Activated CD4-positive, alpha-beta T cell treated with anti-CD3 and anti-CD28 coated beads for 24 hours (primary cell): ENCODE data around the gene RNF14.

Experiments used
- DNase-seq, 2 donors: peaks; one replicate each; pipeline ENCODE4 v3.0.0-alpha.2; 2020; ENCODE audit warnings: low read depth in 2 of 2

Gene RNF14

DNA sequence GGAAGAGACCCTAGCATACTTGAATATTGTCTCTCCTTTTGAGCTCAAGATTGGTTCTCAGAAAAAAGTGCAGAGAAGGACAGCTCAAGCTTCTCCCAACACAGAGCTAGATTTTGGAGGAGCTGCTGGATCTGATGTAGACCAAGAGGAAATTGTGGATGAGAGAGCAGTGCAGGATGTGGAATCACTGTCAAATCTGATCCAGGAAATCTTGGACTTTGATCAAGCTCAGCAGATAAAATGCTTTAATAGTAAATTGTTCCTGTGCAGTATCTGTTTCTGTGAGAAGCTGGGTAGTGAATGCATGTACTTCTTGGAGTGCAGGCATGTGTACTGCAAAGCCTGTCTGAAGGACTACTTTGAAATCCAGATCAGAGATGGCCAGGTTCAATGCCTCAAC is 9.5 kb downstream of the RNF14 start:
- DNase-seq, result no peak

- no peak for DNase-seq
Measured at GRCh38 chr5:141982626-141983025, 13.7 kb downstream of the RNF14 start.

DNA sequence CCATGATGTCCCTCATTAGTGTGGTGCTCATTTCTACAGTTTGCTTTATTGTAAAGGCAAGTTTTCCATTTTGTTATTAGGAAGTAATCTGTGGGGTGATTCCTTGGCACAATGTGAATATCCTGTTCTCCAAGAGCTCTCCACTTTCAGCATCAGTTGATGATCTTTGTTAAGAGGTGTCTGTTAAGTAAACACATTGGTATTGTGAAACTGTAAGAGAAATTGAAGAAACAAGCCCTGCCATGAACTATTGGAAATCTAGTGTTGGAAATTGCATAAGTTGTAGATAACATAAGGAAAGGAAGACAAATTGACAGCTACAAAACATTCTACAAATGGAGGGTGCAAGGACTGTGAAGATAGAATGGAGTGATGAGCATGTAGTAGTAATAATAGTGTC is 17.2 kb downstream of the RNF14 start:
- DNase-seq, result no peak

- DNase-seq, result no peak
Measured at GRCh38 chr5:141989720-141990119, 20.8 kb downstream of the RNF14 start.

DNA sequence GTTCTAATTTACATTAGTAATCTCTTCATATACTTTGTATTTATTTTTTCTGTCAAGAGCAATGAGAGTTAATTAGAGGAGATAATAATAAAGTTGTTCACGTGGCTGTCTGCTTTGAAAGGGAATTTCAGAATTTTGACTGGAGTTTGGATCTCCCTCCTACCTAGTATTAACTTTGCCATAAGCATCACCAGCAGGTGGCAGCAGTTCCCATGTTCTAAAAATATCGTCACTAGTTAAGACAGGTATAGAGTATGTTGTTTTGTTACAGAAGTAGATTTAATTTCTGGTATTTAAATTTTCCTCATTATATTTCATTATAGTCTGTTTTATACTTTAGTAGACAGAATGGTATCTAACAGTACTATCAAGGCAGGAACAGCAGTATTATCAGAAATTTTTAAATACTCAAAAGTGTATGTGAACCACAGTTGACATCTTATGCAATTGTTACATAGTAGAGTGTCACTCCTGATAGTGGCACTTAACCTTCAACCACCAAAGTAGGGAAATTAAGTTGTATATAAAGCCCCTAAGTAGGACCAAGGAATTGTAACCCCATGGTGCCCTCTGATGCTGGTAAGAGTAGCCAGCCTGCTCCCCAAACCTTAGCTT is 23.6 kb downstream of the RNF14 start:
- peak; percentile 72 to 73 for DNase-seq

- no peak for DNase-seq
Measured at GRCh38 chr5:141994511-141995136, 25.7 kb downstream of the RNF14 start.

- DNase-seq, result no peak
Measured at GRCh38 chr5:141995656-141996055, 26.8 kb downstream of the RNF14 start.

- no peak for DNase-seq
Measured at GRCh38 chr5:141997358-141997960, 28.6 kb downstream of the RNF14 start.

GRCh38 chr5:142000173-142000572 is 31.3 kb downstream of the RNF14 start:
- no peak for DNase-seq

DNA sequence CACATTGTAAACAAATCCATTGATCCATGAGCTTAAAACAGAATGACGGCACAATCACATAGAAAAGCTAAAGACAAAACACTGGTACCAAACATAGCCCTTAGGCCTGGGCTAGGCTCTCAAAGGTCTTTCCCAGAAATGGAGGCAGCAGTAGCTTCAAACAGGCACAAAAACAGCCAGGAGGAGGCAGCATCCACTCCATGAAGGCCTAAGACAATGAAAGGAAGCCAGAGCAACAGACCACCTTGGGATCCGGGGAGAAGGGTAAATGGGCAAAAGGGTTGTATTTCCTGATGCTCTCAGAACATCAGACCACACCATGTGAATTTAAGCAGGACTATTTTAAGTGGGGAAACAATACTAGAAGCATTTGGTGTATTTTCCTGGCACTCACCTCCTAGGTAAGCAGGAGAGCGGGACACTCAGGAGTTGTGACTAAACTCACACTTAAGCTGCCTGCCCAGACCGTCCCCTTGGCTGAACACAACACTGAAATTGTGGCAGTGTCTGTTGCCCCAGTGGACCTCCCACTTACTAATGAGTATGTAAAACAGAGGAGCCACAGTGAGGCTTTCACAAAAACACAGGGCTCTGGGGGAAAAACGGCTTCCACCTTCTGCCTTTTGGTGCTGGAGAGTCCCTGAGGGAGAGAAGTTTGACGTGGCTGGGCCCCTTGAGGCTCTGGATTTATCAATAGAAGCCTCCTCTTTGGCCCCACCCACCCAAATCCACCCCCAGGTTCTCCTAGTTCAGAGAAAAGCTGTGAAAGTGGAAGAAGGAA is 32.0 kb downstream of the RNF14 start:
- no peak for DNase-seq

- DNase-seq, result no peak
Measured at GRCh38 chr5:142003266-142003800, 34.4 kb downstream of the RNF14 start.

GRCh38 chr5:142006363-142007236 is 37.7 kb downstream of the RNF14 start:
- no peak for DNase-seq

DNA sequence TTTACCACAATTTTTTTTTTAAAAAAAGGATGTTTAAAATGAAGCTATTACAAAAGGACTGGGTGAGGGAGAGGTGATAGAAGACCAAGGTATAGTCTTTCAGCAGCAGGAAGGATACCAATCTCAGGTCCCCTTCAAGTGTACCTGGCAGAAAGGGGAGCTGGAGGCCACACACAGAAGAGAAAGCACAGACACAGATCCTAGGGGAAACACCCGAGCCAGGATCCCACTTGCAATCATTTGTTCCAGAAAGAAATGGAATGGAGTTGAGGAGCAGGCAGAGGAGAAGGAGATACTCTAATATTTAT is 38.3 kb downstream of the RNF14 start:
- DNase-seq, result no peak

GRCh38 chr5:142008813-142009212 is 39.9 kb downstream of the RNF14 start:
- DNase-seq, result no peak

- DNase-seq, result no peak
Measured at GRCh38 chr5:142009886-142010285, 41.0 kb downstream of the RNF14 start.

DNA sequence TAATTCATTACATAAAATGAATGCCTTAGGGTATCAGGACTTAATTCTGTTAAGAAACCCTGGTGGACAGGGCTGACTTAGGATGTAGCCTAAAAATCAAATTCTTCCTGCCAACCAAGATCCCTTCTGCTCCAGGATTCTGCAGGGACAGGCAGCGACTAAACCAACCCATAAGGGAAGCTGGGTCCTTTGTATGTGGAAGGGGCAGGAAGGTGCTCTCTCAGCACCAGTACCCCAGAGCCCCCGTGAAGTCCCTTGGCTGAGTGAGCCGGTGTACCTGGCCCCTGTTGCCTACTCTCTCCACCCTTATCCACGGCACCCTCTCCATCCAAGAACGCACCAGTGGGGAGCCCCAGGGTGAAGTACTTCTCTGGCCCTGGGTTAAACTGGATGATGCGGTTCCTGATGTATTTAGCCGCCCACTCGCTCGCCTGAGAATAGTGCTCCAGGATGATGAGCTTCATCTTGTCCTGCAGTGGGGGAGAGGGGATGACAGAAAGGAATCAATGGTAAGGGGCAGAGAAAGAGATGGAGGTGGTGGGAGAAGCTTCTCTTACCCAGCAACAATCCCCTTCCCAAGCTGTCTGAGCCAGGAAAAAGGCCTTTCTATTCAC is 42.8 kb downstream of the RNF14 start:
- no peak for DNase-seq

GRCh38 chr5:142012186-142012785 is 43.4 kb downstream of the RNF14 start:
- peak; percentile 53 to 69 for DNase-seq

GRCh38 chr5:142012792-142013388 is 44.0 kb downstream of the RNF14 start, which contains the start of gene GNPDA1:
Gene GNPDA1 (minus strand): TSS chr5:142013027. CDS start chr5:142012035, 992 bp downstream.
- DNase-seq, result peak; percentile 35 to 43

GRCh38 chr5:142013734-142014521 is 45.0 kb downstream of the RNF14 start:
- no peak for DNase-seq
